ENCODE data around the gene NEU1.
"Not testable (repeated sequence)": the region's sequence is repeated elsewhere in the genome, so short reads cannot be mapped to it uniquely, and the experiment has no call there.

Gene NEU1

DNA sequence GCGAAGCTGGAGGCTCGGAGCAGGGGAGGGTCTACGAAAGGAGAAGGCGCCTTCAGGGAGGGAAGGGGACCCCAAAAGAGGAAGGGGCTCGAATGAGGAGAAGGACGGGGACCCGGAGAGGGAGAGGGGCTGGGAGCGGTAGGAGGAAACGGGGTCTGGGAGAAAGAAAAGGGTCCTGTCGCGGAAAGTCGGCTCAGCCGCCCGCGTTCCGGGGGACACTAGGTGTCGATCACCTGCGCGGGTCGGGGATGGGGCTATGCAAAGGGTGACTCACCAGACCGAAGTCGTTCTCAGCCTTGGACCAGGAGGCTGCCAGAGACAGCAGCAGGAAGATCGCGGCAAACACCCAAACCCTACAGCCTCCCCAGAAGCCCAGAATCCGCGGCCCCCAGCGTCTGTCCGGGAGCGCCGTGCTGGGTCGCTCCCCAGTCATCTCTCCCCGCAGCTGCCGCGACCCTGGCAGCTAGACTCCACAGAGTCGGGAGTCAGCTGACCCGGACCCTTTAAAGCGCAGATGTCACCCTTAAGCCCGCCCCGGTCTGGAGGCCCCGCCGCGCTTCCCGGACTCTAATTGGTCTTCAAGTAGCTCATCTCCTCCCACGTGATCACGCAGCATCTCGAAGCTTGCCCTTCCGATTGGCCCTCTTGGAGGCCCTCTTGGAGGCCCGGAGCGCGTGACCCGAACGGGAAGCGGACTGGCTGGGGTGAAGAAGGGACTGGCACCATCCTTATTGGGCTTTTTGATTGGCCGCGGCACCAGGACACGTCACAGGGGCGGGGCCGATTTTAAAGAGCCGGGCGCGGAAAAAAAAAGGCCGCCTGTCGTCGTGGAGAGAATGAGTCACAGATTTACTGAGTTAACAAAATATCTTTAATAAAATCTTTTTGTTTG lies at the start of gene NEU1:
Gene NEU1 (minus strand): TSS at position 478 of the 892 bp plus-strand sequence. CDS start 45 bp downstream, at position 433.
- H3K36me3 ChIP-seq (ENCODE audit: insufficient read depth, insufficient read length, low read length): peaks cover 28% of the 10 kb centered on the region
- H3K9me3 ChIP-seq (ENCODE audit: insufficient read depth, low read length): no peaks in the 10 kb centered on the region
- H3K9ac ChIP-seq (ENCODE audit: insufficient read length, low read depth): peak within 1 kb of the TSS; percentile 93
- DNase-seq (ENCODE audit: low read depth, low spot score): peak; percentile 99
- H3K4me3 ChIP-seq (ENCODE audit: insufficient read length, low read depth): peak within 1 kb of the TSS; percentile 84
- no peaks in the 10 kb centered on the region for H3K27me3 ChIP-seq (ENCODE audit: insufficient read depth, insufficient read length)
- TF ChIP-seq YY1 (IDR thresholded peaks at IDR 0.05; ENCODE audit: insufficient read depth, insufficient read length): no peak
- no peak for TF ChIP-seq ZNF274 (IDR thresholded peaks at IDR 0.05; ENCODE audit: low read depth, low read length)
- no peak for TF ChIP-seq SUZ12 (IDR thresholded peaks at IDR 0.05; ENCODE audit: extremely low read depth, insufficient read depth, insufficient read length)
- H3K4me1 ChIP-seq (ENCODE audit: insufficient read depth, insufficient read length): peaks cover 4% of the 10 kb centered on the region

DNA sequence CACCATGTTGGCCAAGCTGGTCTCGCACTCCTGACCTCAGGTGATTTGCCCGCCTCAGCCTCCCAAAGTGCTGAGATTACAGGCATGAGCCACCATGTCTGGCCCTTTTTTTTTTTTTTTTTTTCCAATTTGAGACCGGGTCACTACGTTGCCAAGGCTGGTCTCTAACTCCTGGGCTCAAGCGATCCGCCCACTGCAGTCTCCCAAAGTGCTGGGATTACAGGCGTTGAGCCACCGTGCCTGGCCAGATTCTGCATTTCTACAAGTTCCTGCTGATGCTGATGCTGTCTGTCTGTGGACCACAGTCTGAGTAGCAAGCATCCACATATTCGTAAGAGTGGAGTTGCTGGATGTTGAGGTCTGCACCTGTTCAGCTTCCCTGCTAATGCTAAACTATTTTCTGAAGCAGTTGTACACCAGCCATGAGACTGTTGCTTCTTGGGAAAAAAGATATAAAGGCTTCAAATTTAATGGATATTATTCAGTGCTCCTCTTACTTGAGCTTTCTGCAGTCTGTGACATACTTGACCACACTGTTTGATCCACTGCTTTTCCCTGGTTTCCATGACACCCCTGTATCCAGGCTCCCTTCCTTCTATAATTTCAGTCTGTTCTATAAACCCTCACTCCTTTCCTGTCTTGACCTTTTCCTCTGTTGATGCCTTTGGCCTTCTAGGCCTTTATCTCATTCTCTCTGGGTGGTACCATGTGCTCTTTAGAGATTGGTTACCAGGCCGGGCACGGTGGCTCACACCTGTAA lies 49.4 kb upstream of the NEU1 start:
- H3K4me1 ChIP-seq (ENCODE audit: insufficient read depth, insufficient read length): no peaks in the 10 kb centered on the region
- H3K9me3 ChIP-seq (ENCODE audit: insufficient read depth, low read length): no peaks in the 10 kb centered on the region
- TF ChIP-seq YY1 (IDR thresholded peaks at IDR 0.05; ENCODE audit: insufficient read depth, insufficient read length): no peak
- TF ChIP-seq ZNF274 (IDR thresholded peaks at IDR 0.05; ENCODE audit: low read depth, low read length): no peak
- no peak for TF ChIP-seq SUZ12 (IDR thresholded peaks at IDR 0.05; ENCODE audit: extremely low read depth, insufficient read depth, insufficient read length)
- no peak overlapping the region for H3K4me3 ChIP-seq (ENCODE audit: insufficient read length, low read depth)
- no peaks in the 10 kb centered on the region for H3K27me3 ChIP-seq (ENCODE audit: insufficient read depth, insufficient read length)
- no peaks in the 10 kb centered on the region for H3K36me3 ChIP-seq (ENCODE audit: insufficient read depth, insufficient read length, low read length)
- no peak for DNase-seq (ENCODE audit: low read depth, low spot score)
- no peak overlapping the region for H3K9ac ChIP-seq (ENCODE audit: insufficient read length, low read depth)

DNA sequence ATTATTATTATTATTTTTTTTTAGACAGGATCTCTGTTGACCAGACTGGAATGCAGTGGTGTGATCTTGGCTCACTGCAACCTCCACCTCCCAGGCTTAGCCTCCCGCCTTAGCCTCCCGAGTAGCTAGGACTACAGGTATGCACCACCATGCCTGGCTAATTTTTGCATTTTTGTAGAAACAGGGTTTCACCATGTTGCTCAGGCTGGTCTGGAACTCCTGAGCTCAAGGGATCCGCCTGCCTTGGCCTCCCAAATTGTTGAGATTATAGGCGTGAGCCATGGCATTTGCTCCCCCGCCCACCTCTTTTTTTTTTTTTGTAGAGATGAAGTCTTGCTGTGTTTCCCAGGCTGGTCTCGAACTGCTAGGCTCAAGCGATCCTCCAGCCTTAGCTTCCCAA lies 46.7 kb upstream of the NEU1 start:
- not testable (repeated sequence) for H3K9ac ChIP-seq (ENCODE audit: insufficient read length, low read depth); H3K4me1 ChIP-seq (ENCODE audit: insufficient read depth, insufficient read length)

DNA sequence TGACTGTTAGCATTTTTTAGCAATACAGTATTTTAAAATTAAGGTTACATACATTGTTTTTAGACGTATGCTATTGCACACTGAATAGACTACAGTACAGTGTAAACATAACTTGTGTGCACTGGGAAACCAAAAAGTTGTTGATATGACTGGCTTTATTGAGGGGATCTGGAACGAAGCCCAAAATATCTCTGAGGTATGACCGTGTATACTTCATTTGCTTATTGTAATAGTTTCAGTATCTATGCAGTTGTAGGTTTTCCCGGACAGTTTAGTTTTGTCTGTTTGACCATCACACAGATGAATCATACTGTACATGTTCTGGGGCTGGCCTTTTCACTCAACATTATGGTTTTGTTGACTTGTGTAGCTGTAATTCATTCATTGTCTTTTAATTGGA lies 46.2 kb upstream of the NEU1 start:
- TF ChIP-seq SUZ12 (IDR thresholded peaks at IDR 0.05; ENCODE audit: extremely low read depth, insufficient read depth, insufficient read length) (no peak), ZNF274 (IDR thresholded peaks at IDR 0.05; ENCODE audit: low read depth, low read length) (no peak), YY1 (IDR thresholded peaks at IDR 0.05; ENCODE audit: insufficient read depth, insufficient read length) (no peak)
- DNase-seq (ENCODE audit: low read depth, low spot score): no peak
- no peak overlapping the region for H3K9ac ChIP-seq (ENCODE audit: insufficient read length, low read depth)
- H3K36me3 ChIP-seq (ENCODE audit: insufficient read depth, insufficient read length, low read length): no peaks in the 10 kb centered on the region
- H3K4me1 ChIP-seq (ENCODE audit: insufficient read depth, insufficient read length): peaks cover 3% of the 10 kb centered on the region
- no peaks in the 10 kb centered on the region for H3K27me3 ChIP-seq (ENCODE audit: insufficient read depth, insufficient read length)
- H3K9me3 ChIP-seq (ENCODE audit: insufficient read depth, low read length): no peaks in the 10 kb centered on the region
- H3K4me3 ChIP-seq (ENCODE audit: insufficient read length, low read depth): no peak overlapping the region

More for the DNA sequence above, 46.7 kb upstream of the NEU1 start:
- not testable (repeated sequence) for H3K9me3 ChIP-seq (ENCODE audit: insufficient read depth, low read length); H3K4me3 ChIP-seq (ENCODE audit: insufficient read length, low read depth); H3K27me3 ChIP-seq (ENCODE audit: insufficient read depth, insufficient read length); H3K36me3 ChIP-seq (ENCODE audit: insufficient read depth, insufficient read length, low read length); DNase-seq (ENCODE audit: low read depth, low spot score)

DNA sequence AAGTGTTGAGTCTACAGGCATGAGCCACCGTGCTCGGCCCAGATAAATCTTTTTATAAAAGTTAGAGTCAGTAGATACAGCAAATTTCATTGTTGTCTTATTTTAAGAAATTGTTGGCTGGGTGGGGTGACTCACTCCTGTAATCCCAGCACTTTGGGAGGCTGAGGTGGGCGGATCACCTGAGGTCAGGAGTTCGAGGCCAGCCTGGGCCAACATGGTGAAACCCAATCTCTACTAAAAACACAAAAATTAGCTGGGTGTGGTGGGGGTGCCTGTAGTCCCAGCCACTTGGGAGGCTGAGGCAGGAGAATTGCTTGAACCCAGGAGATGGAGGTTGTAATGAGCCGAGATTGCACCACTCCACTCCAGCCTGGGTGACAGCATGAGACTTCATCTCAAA lies 45.6 kb upstream of the NEU1 start:
- H3K4me1 ChIP-seq (ENCODE audit: insufficient read depth, insufficient read length); H3K36me3 ChIP-seq (ENCODE audit: insufficient read depth, insufficient read length, low read length); H3K9me3 ChIP-seq (ENCODE audit: insufficient read depth, low read length); H3K9ac ChIP-seq (ENCODE audit: insufficient read length, low read depth); H3K27me3 ChIP-seq (ENCODE audit: insufficient read depth, insufficient read length); H3K4me3 ChIP-seq (ENCODE audit: insufficient read length, low read depth); DNase-seq (ENCODE audit: low read depth, low spot score): not testable (repeated sequence)

DNA sequence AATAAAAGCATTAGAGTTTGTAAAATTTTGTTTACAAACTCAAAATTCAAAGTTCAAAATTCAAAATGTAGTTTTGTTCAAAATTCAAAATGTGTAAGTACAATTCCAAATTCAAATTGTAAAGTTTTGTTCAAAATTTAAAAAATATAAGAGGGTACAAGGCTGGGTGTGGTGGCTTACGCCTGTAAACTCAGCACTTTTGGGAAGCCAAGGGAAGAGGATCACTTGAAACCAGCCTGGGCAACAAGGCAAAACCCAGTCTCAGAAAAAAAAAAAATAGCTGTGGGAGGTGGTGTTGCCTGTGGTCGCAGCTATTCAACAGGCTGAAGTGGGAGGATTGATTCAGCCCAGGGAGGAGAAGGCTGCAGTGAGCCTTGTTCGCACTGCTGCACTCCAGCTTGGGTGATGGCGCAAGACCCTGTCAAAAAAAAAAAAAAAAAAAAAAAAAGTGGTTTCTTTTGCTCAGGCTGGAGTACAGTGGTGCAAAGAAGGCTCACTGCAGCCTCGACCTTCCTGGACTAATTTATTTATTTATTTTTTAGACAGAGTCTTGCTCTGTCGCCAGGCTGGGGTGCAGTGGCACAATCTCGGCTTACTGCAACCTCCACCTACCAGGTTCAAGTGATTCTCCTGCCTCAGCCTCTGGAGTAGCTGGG lies 44.7 kb upstream of the NEU1 start:
- Histone ChIP-seq H3K9ac (ENCODE audit: insufficient read length, low read depth) (no peak overlapping the region), H3K9me3 (ENCODE audit: insufficient read depth, low read length) (no peaks in the 10 kb centered on the region), H3K4me1 (ENCODE audit: insufficient read depth, insufficient read length) (peaks cover 3% of the 10 kb centered on the region), H3K27me3 (ENCODE audit: insufficient read depth, insufficient read length) (no peaks in the 10 kb centered on the region), H3K36me3 (ENCODE audit: insufficient read depth, insufficient read length, low read length) (no peaks in the 10 kb centered on the region), H3K4me3 (ENCODE audit: insufficient read length, low read depth) (no peak overlapping the region)
- no peak for TF ChIP-seq ZNF274 (IDR thresholded peaks at IDR 0.05; ENCODE audit: low read depth, low read length)
- TF ChIP-seq SUZ12 (IDR thresholded peaks at IDR 0.05; ENCODE audit: extremely low read depth, insufficient read depth, insufficient read length): no peak
- TF ChIP-seq YY1 (IDR thresholded peaks at IDR 0.05; ENCODE audit: insufficient read depth, insufficient read length): no peak
- no peak for DNase-seq (ENCODE audit: low read depth, low spot score)

DNA sequence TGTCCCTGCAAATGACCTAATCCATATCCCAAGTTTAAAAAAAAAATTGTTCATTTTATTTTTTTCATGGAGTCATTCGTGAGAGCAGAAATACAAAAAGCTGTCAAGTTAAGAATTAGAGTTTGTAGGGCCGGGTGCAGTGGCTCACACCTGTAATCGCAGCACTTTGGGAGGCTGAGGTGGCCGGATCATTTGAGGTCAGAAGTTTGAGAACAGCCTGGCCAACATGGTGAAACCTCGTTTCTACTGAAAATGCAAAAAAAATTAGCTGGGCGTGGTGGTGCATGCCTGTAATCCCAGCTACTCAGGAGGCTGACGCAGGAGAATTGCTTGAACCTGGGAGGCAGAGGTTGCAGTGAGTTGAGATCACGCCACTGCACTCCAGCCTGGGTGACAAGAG lies 44.1 kb upstream of the NEU1 start:
- H3K4me3 ChIP-seq (ENCODE audit: insufficient read length, low read depth); H3K9me3 ChIP-seq (ENCODE audit: insufficient read depth, low read length); H3K27me3 ChIP-seq (ENCODE audit: insufficient read depth, insufficient read length); DNase-seq (ENCODE audit: low read depth, low spot score); H3K36me3 ChIP-seq (ENCODE audit: insufficient read depth, insufficient read length, low read length); H3K4me1 ChIP-seq (ENCODE audit: insufficient read depth, insufficient read length): not testable (repeated sequence)
- H3K9ac ChIP-seq (ENCODE audit: insufficient read length, low read depth): peak overlapping the region; percentile 63
